Tibial nerve (tissue), 4 donors: ENCODE measurements around the gene MRPL2. TPM values are rescaled to one million over a fixed set of nuclear protein-coding genes. Genes with fewer than 3 reads are reported as not detected.
A peak's percentile ranks its signal among the peaks of the same experiment; 100 is the strongest.

Experiments used
- DNase-seq, 2 donors: peaks; one replicate each; pipeline ENCODE4 v3.0.0-alpha.2; 2019; ENCODE audit warnings: low spot score in 2 of 2
- H3K27ac ChIP-seq, 4 donors: fragments of 200-600 bp; sonication (generic) in 3 of 4; one replicate each; pipeline ENCODE4 v1.5.1; 2017 to 2019; ENCODE audit warnings: mild to moderate bottlenecking in 1 of 4
- H3K27me3 ChIP-seq, 2 donors: fragments of 200-600 bp; sonication (generic) in 1 of 2; one replicate each; pipeline versions ENCODE4 v1.5.1 to v1.6.0; 2017 to 2019
- H3K36me3 ChIP-seq, 3 donors: fragments of 200-600 bp; sonication (generic); one replicate each; pipeline ENCODE4 v1.5.1; 2018 to 2019
- H3K4me1 ChIP-seq, 4 donors: fragments of 200-600 bp; sonication (generic) in 3 of 4; one replicate each; pipeline ENCODE4 v1.5.1; 2017 to 2019
- H3K4me3 ChIP-seq, 4 donors: fragments of 200-600 bp; sonication (generic) in 3 of 4; one replicate each; pipeline ENCODE4 v1.5.1; 2017 to 2019; ENCODE audit warnings: mild to moderate bottlenecking in 1 of 4, moderate library complexity in 1 of 4
- H3K9me3 ChIP-seq, 4 donors: fragments of 200-600 bp; sonication (generic) in 3 of 4; one replicate each; pipeline ENCODE4 v1.5.1; 2017 to 2019
- EP300 ChIP-seq, 2 donors: sonication (generic); formaldehyde crosslinking; IDR thresholded peaks; one replicate each; pipeline ENCODE4 v1.6.1; 2017; ENCODE audit warnings: antibody characterized with exemption in 2 of 2, mild to moderate bottlenecking in 1 of 2
- POLR2A ChIP-seq, 2 donors: fragments of 450-650 bp; IDR thresholded peaks; one replicate each; pipeline ENCODE4 v1.6.1; 2017; ENCODE audit warnings: antibody characterized with exemption in 2 of 2, mild to moderate bottlenecking in 2 of 2, moderate library complexity in 2 of 2
- WGBS, 2 donors: methylation state at CpG; one replicate each; pipeline ENCODE4 v1.1.5; 2018; 5-methylcytosine and 5-hydroxymethylcytosine counted together
- total RNA-seq, 4 donors: library from RNA; depleted of rRNA; stranded (reverse); fragments of >200 nt; gene quantifications; one replicate each; pipeline ENCODE4 v1.1.0, GENCODE V29; 2016
- TF ChIP-seq, protein P1 (sequence below), 5 experiments: fragments of 200-600 bp in 3 of 5; fragments of 450-650 bp in 2 of 5; sonication (generic) in 3 of 5; IDR thresholded peaks; one replicate each; pipeline ENCODE4 v1.5.1; 2016 to 2019; ENCODE audit warnings: antibody characterized with exemption in 5 of 5, mild to moderate bottlenecking in 3 of 5, moderate library complexity in 2 of 5

The MRPL2 gene
- total RNA-seq, 4 donors from 2014 or later: 8.4 to 17.3 (median 11.6) TPM

DNA sequence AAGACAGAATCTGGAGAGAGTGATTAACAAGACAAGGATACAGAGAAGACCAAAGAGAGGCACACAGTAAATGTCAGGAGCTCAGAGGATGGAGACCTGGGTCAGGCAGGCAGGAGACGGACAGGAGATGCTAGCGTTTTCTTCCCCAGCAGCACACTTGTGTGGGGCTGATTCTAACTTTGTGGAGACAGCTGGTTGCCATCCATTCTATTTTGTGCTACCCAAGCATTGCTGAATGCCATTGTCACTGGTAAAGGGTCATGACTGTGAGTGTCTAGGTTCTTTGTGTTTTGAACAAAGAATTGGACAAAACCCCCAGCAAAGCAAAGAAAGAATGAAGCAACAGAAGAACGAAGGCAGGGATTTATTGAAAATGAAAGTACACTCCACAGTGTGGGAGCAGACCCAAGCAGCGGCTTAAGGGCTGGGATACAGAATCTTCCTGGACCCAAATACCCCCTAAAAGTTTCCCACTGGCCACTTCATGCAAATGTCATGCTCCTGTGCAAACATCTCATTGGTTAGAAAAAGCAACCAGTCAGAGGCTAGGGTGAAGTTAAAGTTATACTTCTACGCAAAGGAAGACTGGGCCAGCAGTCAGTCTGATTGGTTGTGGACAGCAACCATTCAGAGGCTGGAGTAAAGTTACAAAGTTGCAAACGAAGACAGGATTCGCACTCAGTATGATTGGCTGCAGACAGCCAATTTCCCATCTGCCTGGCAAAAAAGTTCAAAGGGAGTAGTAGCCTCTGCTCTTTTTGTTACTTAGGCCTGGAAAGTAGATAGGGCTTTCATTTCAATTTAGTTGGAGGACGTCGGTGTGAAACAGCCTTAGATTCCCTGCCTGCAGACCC lies 34.4 kb upstream of the MRPL2 start:
- WGBS, 2 donors: 58 to 69% methylated on average over 9 of the region's 9 CpGs
- TF ChIP-seq EP300 (IDR thresholded peaks at IDR 0.05) (no peak), POLR2A (IDR thresholded peaks at IDR 0.05) (no peak)
- TF ChIP-seq, protein P1, sequence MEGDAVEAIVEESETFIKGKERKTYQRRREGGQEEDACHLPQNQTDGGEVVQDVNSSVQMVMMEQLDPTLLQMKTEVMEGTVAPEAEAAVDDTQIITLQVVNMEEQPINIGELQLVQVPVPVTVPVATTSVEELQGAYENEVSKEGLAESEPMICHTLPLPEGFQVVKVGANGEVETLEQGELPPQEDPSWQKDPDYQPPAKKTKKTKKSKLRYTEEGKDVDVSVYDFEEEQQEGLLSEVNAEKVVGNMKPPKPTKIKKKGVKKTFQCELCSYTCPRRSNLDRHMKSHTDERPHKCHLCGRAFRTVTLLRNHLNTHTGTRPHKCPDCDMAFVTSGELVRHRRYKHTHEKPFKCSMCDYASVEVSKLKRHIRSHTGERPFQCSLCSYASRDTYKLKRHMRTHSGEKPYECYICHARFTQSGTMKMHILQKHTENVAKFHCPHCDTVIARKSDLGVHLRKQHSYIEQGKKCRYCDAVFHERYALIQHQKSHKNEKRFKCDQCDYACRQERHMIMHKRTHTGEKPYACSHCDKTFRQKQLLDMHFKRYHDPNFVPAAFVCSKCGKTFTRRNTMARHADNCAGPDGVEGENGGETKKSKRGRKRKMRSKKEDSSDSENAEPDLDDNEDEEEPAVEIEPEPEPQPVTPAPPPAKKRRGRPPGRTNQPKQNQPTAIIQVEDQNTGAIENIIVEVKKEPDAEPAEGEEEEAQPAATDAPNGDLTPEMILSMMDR (IDR thresholded peaks at IDR 0.05): no peak
- DNase-seq: no peak
- peaks cover 0 to 10% (median 0%) of the 10 kb centered on the region in 4 donors for H3K4me1 ChIP-seq
- H3K9me3 ChIP-seq: no peaks in the 10 kb centered on the region
- H3K4me3 ChIP-seq: peak overlapping the region in 2 of 4 donors; percentile 11 to 27
- H3K36me3 ChIP-seq: no peaks in the 10 kb centered on the region
- H3K27ac ChIP-seq: peak overlapping the region in 3 of 4 donors; percentile 3 to 18 (median 8)
- no peaks in the 10 kb centered on the region for H3K27me3 ChIP-seq

DNA sequence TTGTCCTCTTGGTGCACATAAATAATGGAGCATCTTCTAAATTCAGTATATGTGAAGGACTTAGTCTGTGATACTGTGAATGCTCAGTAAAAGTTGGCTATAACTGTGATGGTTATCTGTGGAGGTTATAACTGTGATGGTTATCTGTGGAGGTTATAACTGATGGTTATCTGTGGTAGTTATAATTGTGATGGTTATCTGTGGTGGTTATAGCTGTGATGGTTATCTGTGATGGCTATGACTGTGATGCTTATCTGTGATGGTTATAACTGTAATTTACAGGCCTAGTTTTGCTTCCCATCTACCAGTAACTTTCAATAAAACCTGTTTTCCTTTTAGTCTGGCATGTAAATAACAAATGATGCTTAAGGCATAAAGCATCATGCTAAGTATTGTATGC lies 33.4 kb upstream of the MRPL2 start:
- Histone ChIP-seq H3K9me3 (no peaks in the 10 kb centered on the region), H3K4me1 (peaks cover 0 to 10% (median 0%) of the 10 kb centered on the region in 4 donors), H3K36me3 (no peaks in the 10 kb centered on the region), H3K4me3 (no peak overlapping the region), H3K27me3 (no peaks in the 10 kb centered on the region), H3K27ac (no peak overlapping the region)
- DNase-seq: no peak
- TF ChIP-seq EP300 (IDR thresholded peaks at IDR 0.05) (no peak), POLR2A (IDR thresholded peaks at IDR 0.05) (no peak)
- TF ChIP-seq, protein P1 (IDR thresholded peaks at IDR 0.05): no peak

DNA sequence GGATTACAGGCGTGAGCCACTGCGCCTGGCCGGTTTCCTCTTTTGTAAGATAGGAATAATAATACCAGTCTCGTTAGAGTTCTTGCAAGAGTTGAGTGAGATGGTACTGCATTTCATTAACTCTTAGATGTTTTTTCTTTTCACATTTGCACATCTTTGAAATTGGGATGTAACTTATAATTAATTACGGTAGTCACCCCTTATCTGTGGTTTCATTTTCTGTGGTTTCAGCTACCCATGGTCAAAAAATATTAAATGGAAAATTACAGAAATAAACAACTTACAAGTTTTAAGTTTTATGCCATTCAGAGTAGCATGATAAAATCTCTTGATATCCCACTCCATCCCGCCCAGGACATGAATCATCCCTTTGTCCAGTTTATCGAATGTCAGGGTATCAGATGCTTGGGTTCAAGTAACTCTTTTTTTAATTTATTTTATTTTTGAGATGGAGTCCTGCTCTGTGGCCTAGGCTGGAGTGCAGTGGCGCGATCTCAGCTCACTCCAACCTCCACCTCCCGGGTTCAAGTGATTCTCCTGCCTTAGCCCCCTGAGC lies 32.3 kb upstream of the MRPL2 start:
- no peak for DNase-seq
- no peaks in the 10 kb centered on the region for H3K9me3 ChIP-seq
- no peak for TF ChIP-seq EP300 (IDR thresholded peaks at IDR 0.05)
- 87 to 91% methylated on average over 10 of the region's 10 CpGs for whole genome bisulfite sequencing, 2 donors
- no peak overlapping the region for H3K4me3 ChIP-seq
- no peaks in the 10 kb centered on the region for H3K36me3 ChIP-seq
- H3K4me1 ChIP-seq: peaks cover 0 to 3% (median 0%) of the 10 kb centered on the region in 4 donors
- no peak overlapping the region for H3K27ac ChIP-seq
- no peaks in the 10 kb centered on the region for H3K27me3 ChIP-seq

DNA sequence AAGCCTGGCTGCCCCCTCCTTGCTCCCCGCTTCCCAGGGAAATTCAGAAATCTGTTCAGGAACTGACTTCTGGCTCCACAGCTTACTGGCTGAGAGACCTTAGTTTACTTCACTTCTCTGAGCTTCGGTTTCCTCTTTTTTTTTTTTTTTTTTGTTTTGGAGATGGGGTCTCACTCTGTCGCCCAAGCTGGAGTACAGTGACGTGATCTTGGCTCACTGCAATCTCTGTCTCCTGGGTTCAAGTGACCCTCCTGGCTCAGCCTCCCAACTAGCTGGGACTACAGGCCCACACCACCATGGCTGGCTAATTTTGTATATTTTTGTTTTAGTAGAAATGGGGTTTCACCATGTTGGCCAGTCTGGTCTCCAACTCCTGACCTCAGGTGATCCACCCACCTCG lies 31.8 kb upstream of the MRPL2 start:
- 74 to 76% methylated on average over 5 of the region's 5 CpGs for WGBS, 2 donors
- no peaks in the 10 kb centered on the region for H3K36me3 ChIP-seq
- H3K4me1 ChIP-seq: no peaks in the 10 kb centered on the region
- no peaks in the 10 kb centered on the region for H3K9me3 ChIP-seq
- DNase-seq: no peak
- TF ChIP-seq POLR2A (IDR thresholded peaks at IDR 0.05) (no peak), EP300 (IDR thresholded peaks at IDR 0.05) (no peak)
- TF ChIP-seq, protein P1 (IDR thresholded peaks at IDR 0.05): no peak
- H3K27me3 ChIP-seq: no peaks in the 10 kb centered on the region
- no peak overlapping the region for H3K27ac ChIP-seq
- H3K4me3 ChIP-seq: no peak overlapping the region

DNA sequence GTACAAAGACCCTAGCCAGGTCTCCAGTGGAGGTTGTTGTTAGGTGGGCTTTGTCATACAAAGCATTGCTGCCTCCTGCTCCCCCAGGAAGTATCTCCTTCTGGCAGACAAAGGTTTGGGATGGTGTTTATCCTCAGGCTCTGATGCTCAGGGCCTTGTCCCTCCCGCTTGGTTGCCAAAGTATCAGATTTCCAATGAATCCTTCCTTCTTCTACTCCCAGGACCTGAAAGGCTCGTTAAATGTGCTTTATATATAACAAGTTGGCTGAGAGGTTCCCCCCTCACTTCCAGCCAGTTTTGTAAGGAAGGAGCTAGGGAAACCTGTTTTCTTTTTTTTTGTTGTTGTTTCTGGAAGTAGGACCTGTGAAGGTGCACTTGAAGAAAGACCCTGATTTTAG lies 31.3 kb upstream of the MRPL2 start:
- no peaks in the 10 kb centered on the region for H3K9me3 ChIP-seq
- TF ChIP-seq POLR2A (IDR thresholded peaks at IDR 0.05) (no peak), EP300 (IDR thresholded peaks at IDR 0.05) (no peak)
- TF ChIP-seq, protein P1 (IDR thresholded peaks at IDR 0.05): no peak
- no peak overlapping the region for H3K27ac ChIP-seq
- no peaks in the 10 kb centered on the region for H3K27me3 ChIP-seq
- no peak overlapping the region for H3K4me3 ChIP-seq
- WGBS, 2 donors: 64 to 72% methylated on average over 2 of the region's 2 CpGs
- no peaks in the 10 kb centered on the region for H3K4me1 ChIP-seq
- DNase-seq: no peak
- H3K36me3 ChIP-seq: no peaks in the 10 kb centered on the region
